ENCODE data around the gene GRID2.

GRID2 gene

GRCh38 chr4:93178279-93178678 lies 874.5 kb downstream of the GRID2 start:
- H4K8ac ChIP-seq (ENCODE audit: low read depth, low read length), result no peak overlapping the region
- no peaks in the 10 kb centered on the region for H3K36me3 ChIP-seq (ENCODE audit: control insufficient read depth in 1 of 2, insufficient read depth in 2 of 2, low read length in 2 of 2)
- no peaks in the 10 kb centered on the region for H3K4me1 ChIP-seq (ENCODE audit: control insufficient read depth in 1 of 2, insufficient read depth in 2 of 2, low read length in 2 of 2)
- DNase-seq, result peak; percentile 35 to 43
- no peak overlapping the region for H4K12ac ChIP-seq (ENCODE audit: low read depth, low read length)
- H3K4me2 ChIP-seq (ENCODE audit: low read length), result no peak overlapping the region
- H3K9me3 ChIP-seq (ENCODE audit: insufficient read depth, low read depth, low read length), result no peaks in the 10 kb centered on the region
- H2AK5ac ChIP-seq (ENCODE audit: low read length), result no peak overlapping the region
- no peak overlapping the region for H3K27ac ChIP-seq (ENCODE audit: low read depth, low read length)
- no peak overlapping the region for H3K18ac ChIP-seq (ENCODE audit: low read length)
- no peaks in the 10 kb centered on the region for H3K27me3 ChIP-seq (ENCODE audit: insufficient read depth, low read length)
- WGBS (ENCODE audit: extremely low coverage, insufficient coverage, insufficient read length), result no CpG with 5 or more reads among the region's 2 CpGs
- no peak overlapping the region for H2BK5ac ChIP-seq (ENCODE audit: low read depth, low read length, poor library complexity)
- no peak overlapping the region for H2BK120ac ChIP-seq (ENCODE audit: insufficient read depth, low read length, poor library complexity)
- H2BK12ac ChIP-seq (ENCODE audit: low read length), result no peak overlapping the region
- H2AFZ ChIP-seq (ENCODE audit: insufficient read depth, low read length, poor library complexity), result no peak overlapping the region
- no peaks in the 10 kb centered on the region for H3K79me1 ChIP-seq (ENCODE audit: low read length)
- H3K79me2 ChIP-seq (ENCODE audit: control insufficient read depth, insufficient read depth, low read length, poor library complexity), result no peaks in the 10 kb centered on the region
- no peak overlapping the region for H3K14ac ChIP-seq (ENCODE audit: low read length)
- H3K23ac ChIP-seq (ENCODE audit: low read length), result no peak overlapping the region
- H3K4ac ChIP-seq (ENCODE audit: low read depth, low read length), result no peak overlapping the region
- no peak overlapping the region for H3K9ac ChIP-seq (ENCODE audit: low read length)
- no peak overlapping the region for H3K4me3 ChIP-seq (ENCODE audit: low read depth, low read length)
- no peak overlapping the region for H4K91ac ChIP-seq (ENCODE audit: low read depth, low read length)

DNA sequence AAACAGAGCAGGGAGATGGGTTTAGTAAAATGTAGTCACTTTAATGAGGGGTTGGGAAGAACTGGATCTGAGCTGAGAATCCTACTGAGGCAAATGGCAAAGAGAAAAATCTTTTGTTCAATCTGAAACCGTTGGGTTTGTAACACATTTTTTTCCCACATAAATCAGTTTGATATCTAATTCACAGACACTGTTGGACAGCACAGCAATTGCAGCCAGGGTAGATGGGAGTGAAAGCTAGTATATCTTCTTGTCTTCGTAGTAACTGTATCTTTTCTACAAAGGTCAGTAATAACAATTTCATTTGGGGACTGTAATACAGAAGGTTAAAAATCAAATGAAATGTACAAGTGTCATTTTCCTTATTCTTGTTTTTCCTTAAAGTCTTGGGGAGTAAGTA lies 875.3 kb downstream of the GRID2 start:
- no peaks in the 10 kb centered on the region for H3K27me3 ChIP-seq (ENCODE audit: insufficient read depth, low read length)
- H2AFZ ChIP-seq (ENCODE audit: insufficient read depth, low read length, poor library complexity), result no peak overlapping the region
- no peak overlapping the region for H3K23ac ChIP-seq (ENCODE audit: low read length)
- H2BK12ac ChIP-seq (ENCODE audit: low read length), result no peak overlapping the region
- H3K4me2 ChIP-seq (ENCODE audit: low read length), result no peak overlapping the region
- H3K27ac ChIP-seq (ENCODE audit: low read depth, low read length), result no peak overlapping the region
- no CpG with 5 or more reads among the region's 2 CpGs for WGBS (ENCODE audit: extremely low coverage, insufficient coverage, insufficient read length)
- no peaks in the 10 kb centered on the region for H3K79me2 ChIP-seq (ENCODE audit: control insufficient read depth, insufficient read depth, low read length, poor library complexity)
- H2AK5ac ChIP-seq (ENCODE audit: low read length), result no peak overlapping the region
- H3K4me1 ChIP-seq (ENCODE audit: control insufficient read depth in 1 of 2, insufficient read depth in 2 of 2, low read length in 2 of 2), result no peaks in the 10 kb centered on the region
- H3K79me1 ChIP-seq (ENCODE audit: low read length), result no peaks in the 10 kb centered on the region
- H3K14ac ChIP-seq (ENCODE audit: low read length), result no peak overlapping the region
- no peak overlapping the region for H3K9ac ChIP-seq (ENCODE audit: low read length)
- no peak overlapping the region for H2BK120ac ChIP-seq (ENCODE audit: insufficient read depth, low read length, poor library complexity)
- H3K36me3 ChIP-seq (ENCODE audit: control insufficient read depth in 1 of 2, insufficient read depth in 2 of 2, low read length in 2 of 2), result no peaks in the 10 kb centered on the region
- H4K91ac ChIP-seq (ENCODE audit: low read depth, low read length), result no peak overlapping the region
- H4K8ac ChIP-seq (ENCODE audit: low read depth, low read length), result no peak overlapping the region
- DNase-seq, result no peak
- H4K12ac ChIP-seq (ENCODE audit: low read depth, low read length), result no peak overlapping the region
- H3K4me3 ChIP-seq (ENCODE audit: low read depth, low read length), result no peak overlapping the region
- no peak overlapping the region for H2BK5ac ChIP-seq (ENCODE audit: low read depth, low read length, poor library complexity)
- no peak overlapping the region for H3K18ac ChIP-seq (ENCODE audit: low read length)
- H3K9me3 ChIP-seq (ENCODE audit: insufficient read depth, low read depth, low read length), result no peaks in the 10 kb centered on the region
- no peak overlapping the region for H3K4ac ChIP-seq (ENCODE audit: low read depth, low read length)

DNA sequence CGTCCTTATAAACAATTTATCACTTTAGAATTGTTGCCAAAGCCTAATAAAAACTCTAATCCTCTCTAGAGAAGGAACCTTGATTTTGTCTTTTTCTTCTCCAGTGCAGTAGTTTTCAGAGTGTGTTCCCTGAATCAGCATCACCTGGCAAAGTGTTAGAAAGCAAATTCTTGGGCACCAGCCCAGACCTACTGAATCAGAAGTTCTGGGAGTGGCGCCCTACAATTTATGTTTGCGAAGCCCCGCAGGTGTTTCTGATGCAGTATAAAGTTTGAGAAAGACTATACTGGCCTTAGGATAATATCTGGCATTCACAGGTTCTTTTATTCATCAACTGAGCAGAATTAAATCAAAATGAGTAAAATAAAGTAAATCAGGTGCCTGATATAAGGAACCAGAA lies 879.0 kb downstream of the GRID2 start:
- Histone ChIP-seq H3K4ac (ENCODE audit: low read depth, low read length) (no peak overlapping the region), H3K4me1 (ENCODE audit: control insufficient read depth in 1 of 2, insufficient read depth in 2 of 2, low read length in 2 of 2) (no peaks in the 10 kb centered on the region), H3K14ac (ENCODE audit: low read length) (no peak overlapping the region), H2AK5ac (ENCODE audit: low read length) (no peak overlapping the region), H3K79me2 (ENCODE audit: control insufficient read depth, insufficient read depth, low read length, poor library complexity) (no peaks in the 10 kb centered on the region), H3K9ac (ENCODE audit: low read length) (no peak overlapping the region), H3K4me3 (ENCODE audit: low read depth, low read length) (no peak overlapping the region), H2BK120ac (ENCODE audit: insufficient read depth, low read length, poor library complexity) (no peak overlapping the region), H3K18ac (ENCODE audit: low read length) (no peak overlapping the region), H3K4me2 (ENCODE audit: low read length) (no peak overlapping the region), H3K9me3 (ENCODE audit: insufficient read depth, low read depth, low read length) (no peaks in the 10 kb centered on the region), H4K12ac (ENCODE audit: low read depth, low read length) (no peak overlapping the region), H2AFZ (ENCODE audit: insufficient read depth, low read length, poor library complexity) (no peak overlapping the region), H3K23ac (ENCODE audit: low read length) (no peak overlapping the region), H4K91ac (ENCODE audit: low read depth, low read length) (no peak overlapping the region), H2BK5ac (ENCODE audit: low read depth, low read length, poor library complexity) (no peak overlapping the region), H3K27ac (ENCODE audit: low read depth, low read length) (no peak overlapping the region), H3K36me3 (ENCODE audit: control insufficient read depth in 1 of 2, insufficient read depth in 2 of 2, low read length in 2 of 2) (no peaks in the 10 kb centered on the region), H3K27me3 (ENCODE audit: insufficient read depth, low read length) (no peaks in the 10 kb centered on the region), H3K79me1 (ENCODE audit: low read length) (no peaks in the 10 kb centered on the region), H2BK12ac (ENCODE audit: low read length) (no peak overlapping the region), H4K8ac (ENCODE audit: low read depth, low read length) (no peak overlapping the region)
- no CpG with 5 or more reads among the region's 4 CpGs for WGBS (ENCODE audit: extremely low coverage, insufficient coverage, insufficient read length)
- no peak for DNase-seq

DNA sequence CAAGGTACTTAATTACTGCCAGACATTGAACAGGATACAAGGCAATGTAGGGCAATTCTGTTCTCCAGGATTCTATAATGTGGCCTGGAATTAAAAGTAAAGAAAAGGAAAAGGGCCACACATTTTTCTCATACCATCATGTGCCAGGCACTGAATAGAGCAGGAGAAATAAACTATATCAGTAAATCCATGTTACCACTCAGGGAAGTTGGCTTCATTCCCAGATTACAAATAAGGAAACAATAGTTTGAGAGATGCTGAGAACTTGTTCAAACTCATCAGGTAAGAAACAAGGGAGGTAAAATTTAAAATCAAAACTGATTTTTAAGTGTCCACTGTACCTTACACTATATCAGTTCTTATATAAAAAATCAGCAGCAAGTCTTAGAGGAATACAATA lies 879.8 kb downstream of the GRID2 start:
- Histone ChIP-seq H3K4ac (ENCODE audit: low read depth, low read length) (no peak overlapping the region), H4K12ac (ENCODE audit: low read depth, low read length) (no peak overlapping the region), H4K8ac (ENCODE audit: low read depth, low read length) (no peak overlapping the region), H2BK12ac (ENCODE audit: low read length) (no peak overlapping the region), H3K23ac (ENCODE audit: low read length) (no peak overlapping the region), H3K27me3 (ENCODE audit: insufficient read depth, low read length) (no peaks in the 10 kb centered on the region), H3K4me3 (ENCODE audit: low read depth, low read length) (no peak overlapping the region), H3K18ac (ENCODE audit: low read length) (no peak overlapping the region), H4K91ac (ENCODE audit: low read depth, low read length) (no peak overlapping the region), H3K9me3 (ENCODE audit: insufficient read depth, low read depth, low read length) (no peaks in the 10 kb centered on the region), H2BK120ac (ENCODE audit: insufficient read depth, low read length, poor library complexity) (no peak overlapping the region), H3K79me1 (ENCODE audit: low read length) (no peaks in the 10 kb centered on the region), H3K9ac (ENCODE audit: low read length) (no peak overlapping the region), H2AFZ (ENCODE audit: insufficient read depth, low read length, poor library complexity) (no peak overlapping the region), H3K4me2 (ENCODE audit: low read length) (no peak overlapping the region), H3K14ac (ENCODE audit: low read length) (no peak overlapping the region), H3K36me3 (ENCODE audit: control insufficient read depth in 1 of 2, insufficient read depth in 2 of 2, low read length in 2 of 2) (no peaks in the 10 kb centered on the region), H3K27ac (ENCODE audit: low read depth, low read length) (no peak overlapping the region), H3K79me2 (ENCODE audit: control insufficient read depth, insufficient read depth, low read length, poor library complexity) (no peaks in the 10 kb centered on the region), H2BK5ac (ENCODE audit: low read depth, low read length, poor library complexity) (no peak overlapping the region), H2AK5ac (ENCODE audit: low read length) (no peak overlapping the region), H3K4me1 (ENCODE audit: control insufficient read depth in 1 of 2, insufficient read depth in 2 of 2, low read length in 2 of 2) (peaks cover 3 to 4% of the 10 kb centered on the region in 2 experiments)
- no peak for DNase-seq

Measured in trophoblast cell (in vitro differentiated cells and primary cell).